Neuronal stem cell (in vitro differentiated cells): ENCODE data around the gene ZNF639.

ENCODE experiments used
- DNase-seq: peaks from one replicate; pipeline ENCODE4 v3.0.0-alpha.2; 2013; ENCODE audit warnings: low spot score
- H2AFZ ChIP-seq: one replicate; pipeline ENCODE4 v1.6.1; 2013; ENCODE audit warnings: mild to moderate bottlenecking, low read length, inconsistent platforms
- H2AK5ac ChIP-seq: 2 replicates; pipeline ENCODE4 v1.6.1; 2013; ENCODE audit warnings: low read depth, mild to moderate bottlenecking, inconsistent platforms, low read length, moderate library complexity, mixed read lengths
- H2BK120ac ChIP-seq: 2 replicates; pipeline ENCODE4 v1.6.1; 2013; ENCODE audit warnings: low read depth, mild to moderate bottlenecking, inconsistent platforms, low read length, moderate library complexity, mixed read lengths
- H2BK12ac ChIP-seq: one replicate; pipeline ENCODE4 v1.6.1; 2013; ENCODE audit warnings: low read length, inconsistent platforms
- H2BK15ac ChIP-seq: 2 replicates; pipeline ENCODE4 v1.6.1; 2013; ENCODE audit warnings: mild to moderate bottlenecking, low read length, inconsistent platforms, mixed read lengths
- H2BK5ac ChIP-seq: one replicate; pipeline ENCODE4 v1.6.1; 2013; ENCODE audit warnings: inconsistent platforms, mild to moderate bottlenecking, low read length, moderate library complexity
- H3K14ac ChIP-seq: one replicate; pipeline ENCODE4 v1.6.1; 2013; ENCODE audit warnings: low read length, inconsistent platforms
- H3K18ac ChIP-seq: 2 replicates; pipeline ENCODE4 v1.6.1; 2013; ENCODE audit warnings: low read length, inconsistent platforms
- H3K23ac ChIP-seq: 2 replicates; pipeline ENCODE4 v1.6.1; 2013; ENCODE audit warnings: low read depth, mild to moderate bottlenecking, mixed read lengths, low read length, inconsistent platforms; ENCODE audit not compliant: poor library complexity
- H3K27ac ChIP-seq: replicated peaks from 3 replicates; pipeline ENCODE4 v1.5.1; 2013; ENCODE audit warnings: low read length, inconsistent platforms
- H3K27me3 ChIP-seq, 3 experiments: 2 replicates each; pipeline ENCODE4 v1.6.1; 2013; ENCODE audit warnings: low read length in 3 of 3, mild to moderate bottlenecking in 2 of 3, inconsistent platforms in 1 of 3, low read depth in 1 of 3, mixed read lengths in 1 of 3, moderate library complexity in 1 of 3; ENCODE audit not compliant: control insufficient read depth in 3 of 3, insufficient read depth in 3 of 3
- H3K36me3 ChIP-seq, 2 donors: replicated peaks in 1 of 2; 2 replicates each; pipeline ENCODE4 v1.6.1; 2013; ENCODE audit warnings: low read length in 2 of 2; ENCODE audit not compliant: control insufficient read depth in 2 of 2, insufficient read depth in 2 of 2
- H3K4ac ChIP-seq: 2 replicates; pipeline ENCODE4 v1.6.1; 2013; ENCODE audit warnings: inconsistent platforms, mild to moderate bottlenecking, low read length, moderate library complexity
- H3K4me1 ChIP-seq, 2 donors: 1 replicate in 1 of 2; 2 replicates in 1 of 2; pipeline ENCODE4 v1.6.1; 2013; ENCODE audit warnings: low read length in 2 of 2, low read depth in 1 of 2; ENCODE audit not compliant: control insufficient read depth in 2 of 2, insufficient read depth in 1 of 2
- H3K4me2 ChIP-seq: one replicate; pipeline ENCODE4 v1.6.1; 2013; ENCODE audit warnings: mild to moderate bottlenecking, low read length, inconsistent platforms; ENCODE audit not compliant: insufficient read depth, poor library complexity, severe bottlenecking
- H3K4me3 ChIP-seq, 2 donors: 2 replicates each; pipeline ENCODE4 v1.5.1; 2013; ENCODE audit warnings: low read length in 2 of 2, mild to moderate bottlenecking in 2 of 2, inconsistent platforms in 1 of 2, moderate library complexity in 1 of 2
- H3K79me1 ChIP-seq: one replicate; pipeline ENCODE4 v1.6.1; 2013; ENCODE audit warnings: low read depth, mild to moderate bottlenecking, inconsistent platforms, low read length, moderate library complexity
- H3K9ac ChIP-seq: one replicate; pipeline ENCODE4 v1.6.1; 2013; ENCODE audit warnings: mild to moderate bottlenecking, low read depth, low read length, inconsistent platforms; ENCODE audit not compliant: poor library complexity
- H3K9me3 ChIP-seq, 2 donors: replicated peaks in 1 of 2; 2 replicates each; pipeline versions ENCODE3 to v1.6.1; 2013; ENCODE audit warnings: low read length in 2 of 2, mild to moderate bottlenecking in 2 of 2, inconsistent platforms in 1 of 2, low read depth in 1 of 2, mixed read lengths in 1 of 2, moderate library complexity in 1 of 2; ENCODE audit not compliant: control insufficient read depth in 2 of 2, insufficient read depth in 1 of 2
- H4K8ac ChIP-seq: one replicate; pipeline ENCODE4 v1.6.1; 2013; ENCODE audit warnings: low read depth, mild to moderate bottlenecking, inconsistent platforms, low read length, moderate library complexity
- H4K91ac ChIP-seq: one replicate; pipeline ENCODE4 v1.6.1; 2013; ENCODE audit warnings: low read length, low read depth, mild to moderate bottlenecking, inconsistent platforms; ENCODE audit not compliant: poor library complexity
- WGBS, 2 donors: extraction: QIAGEN DNeasy Blood & Tissue Kit; methylation state at CpG; one replicate each; pipeline ENCODE4 v1.1.7; 2013; ENCODE audit warnings: missing lambda C conversion rate in 2 of 2, mixed read lengths in 1 of 2; ENCODE audit not compliant: insufficient read length in 2 of 2, insufficient replicate concordance in 1 of 2; ENCODE audit errors: extremely low coverage in 2 of 2; 5-methylcytosine and 5-hydroxymethylcytosine counted together

ZNF639 gene

DNA sequence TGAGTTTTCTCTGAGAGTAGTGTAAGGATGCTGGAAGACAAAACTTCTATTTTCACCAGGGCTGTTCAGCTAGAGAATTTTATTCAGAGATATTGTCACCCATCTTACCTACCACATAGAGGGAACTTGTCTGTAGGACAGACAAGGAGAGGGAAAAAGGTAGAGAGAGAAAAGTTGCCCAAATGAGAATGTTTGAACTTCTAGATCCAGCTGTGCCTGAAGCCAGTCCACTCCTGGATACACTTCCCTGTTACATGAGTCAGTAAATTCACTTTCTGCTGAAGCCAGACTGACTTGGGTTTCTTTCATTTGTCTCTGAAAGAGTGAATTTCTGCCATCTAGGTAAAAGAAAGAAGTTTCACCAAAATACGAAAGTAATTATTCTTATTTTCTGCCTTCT is 44.7 kb upstream of the ZNF639 start:
- H3K14ac ChIP-seq, result no peak overlapping the region
- no peak overlapping the region for H2BK12ac ChIP-seq
- no peaks in the 10 kb centered on the region for H3K36me3 ChIP-seq
- H2AK5ac ChIP-seq, result no peak overlapping the region
- no peaks in the 10 kb centered on the region for H3K4me1 ChIP-seq
- H4K8ac ChIP-seq, result no peak overlapping the region
- H3K4me2 ChIP-seq, result no peak overlapping the region
- no peak overlapping the region for H2BK120ac ChIP-seq
- no peak overlapping the region for H3K4ac ChIP-seq
- no peaks in the 10 kb centered on the region for H3K9me3 ChIP-seq
- H3K27me3 ChIP-seq, result peaks cover 0 to 3% (median 0%) of the 10 kb centered on the region in 3 experiments
- H3K9ac ChIP-seq, result no peak overlapping the region
- no peak overlapping the region for H3K27ac ChIP-seq
- no CpG with 5 or more reads among the region's 1 CpG for WGBS, 2 donors
- no peak overlapping the region for H2BK5ac ChIP-seq
- H2AFZ ChIP-seq, result no peak overlapping the region
- no peak overlapping the region for H2BK15ac ChIP-seq
- H4K91ac ChIP-seq, result no peak overlapping the region
- no peak overlapping the region for H3K18ac ChIP-seq
- H3K79me1 ChIP-seq, result no peaks in the 10 kb centered on the region
- H3K23ac ChIP-seq, result no peak overlapping the region
- no peak for DNase-seq
- H3K4me3 ChIP-seq, result no peak overlapping the region

DNA sequence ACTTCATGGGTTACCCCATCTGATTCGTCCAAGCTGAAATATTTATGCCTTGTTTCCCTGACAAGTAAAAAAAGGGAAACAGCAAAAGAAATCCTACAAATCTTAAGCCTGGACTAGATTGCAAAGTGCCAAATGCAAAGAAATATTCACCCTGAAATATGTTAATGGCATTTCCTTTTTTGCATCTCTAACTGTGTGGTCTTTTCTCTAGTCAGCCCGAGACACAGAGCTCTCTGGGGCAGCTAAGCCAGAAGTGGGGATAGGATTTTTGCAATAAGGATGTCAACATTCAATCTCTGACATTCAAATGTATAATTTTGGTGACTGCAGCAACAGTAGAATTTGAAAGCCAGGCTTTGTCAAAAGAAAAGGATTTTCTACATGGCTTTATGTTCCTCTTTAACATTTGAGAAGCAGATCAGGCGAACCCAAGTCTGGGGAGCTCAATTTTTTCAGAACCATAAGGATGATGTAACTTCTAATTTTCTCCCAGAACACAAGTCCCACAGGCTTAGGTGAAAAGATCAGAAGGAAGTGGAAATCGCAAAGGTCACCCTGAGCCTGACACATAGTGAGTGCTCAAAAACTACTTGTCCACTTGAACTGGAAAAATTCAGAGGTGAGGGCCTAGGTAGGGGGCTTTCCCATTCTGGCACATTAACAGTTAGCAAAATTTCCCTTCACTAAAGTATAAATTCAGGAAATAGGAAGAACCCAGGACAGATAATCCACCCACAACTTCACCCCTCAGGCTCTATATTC is 43.7 kb upstream of the ZNF639 start:
- Histone ChIP-seq H2AK5ac (no peak overlapping the region), H3K4me2 (no peak overlapping the region), H2BK5ac (no peak overlapping the region), H3K9me3 (no peaks in the 10 kb centered on the region), H3K23ac (no peak overlapping the region), H4K91ac (no peak overlapping the region), H2AFZ (no peak overlapping the region), H3K36me3 (no peaks in the 10 kb centered on the region), H2BK120ac (no peak overlapping the region), H3K18ac (no peak overlapping the region), H2BK12ac (no peak overlapping the region), H3K79me1 (no peaks in the 10 kb centered on the region), H3K27me3 (peaks cover 0 to 3% (median 0%) of the 10 kb centered on the region in 3 experiments), H4K8ac (no peak overlapping the region), H3K27ac (no peak overlapping the region), H3K4me3 (no peak overlapping the region), H3K4me1 (no peaks in the 10 kb centered on the region), H3K4ac (no peak overlapping the region), H2BK15ac (no peak overlapping the region), H3K9ac (no peak overlapping the region), H3K14ac (no peak overlapping the region)
- DNase-seq, result no peak
- no CpG with 5 or more reads among the region's 4 CpGs for WGBS, 2 donors

DNA sequence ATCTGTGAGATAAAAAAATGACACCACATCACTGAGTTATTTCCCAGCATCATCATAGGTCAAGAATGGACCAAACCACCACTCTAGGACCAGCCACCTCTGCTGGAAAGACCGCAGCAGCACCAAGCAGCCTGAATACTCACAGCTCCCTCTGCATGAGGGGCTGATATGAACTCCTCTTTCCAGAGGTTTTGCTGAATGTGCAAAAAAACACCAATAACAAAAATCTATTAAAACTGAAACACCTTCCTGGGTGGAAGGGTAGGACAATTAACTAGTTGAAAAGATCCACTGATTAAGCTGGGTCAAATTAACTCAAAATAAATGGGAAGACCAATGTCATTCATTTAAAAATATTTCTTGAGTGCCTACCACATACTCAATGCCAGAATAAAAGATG is 43.0 kb upstream of the ZNF639 start:
- no peak overlapping the region for H3K18ac ChIP-seq
- no peaks in the 10 kb centered on the region for H3K36me3 ChIP-seq
- H3K4me1 ChIP-seq, result no peaks in the 10 kb centered on the region
- H2AK5ac ChIP-seq, result no peak overlapping the region
- peaks cover 0 to 3% (median 0%) of the 10 kb centered on the region in 3 experiments for H3K27me3 ChIP-seq
- H4K91ac ChIP-seq, result no peak overlapping the region
- no peak overlapping the region for H2BK15ac ChIP-seq
- no peak overlapping the region for H4K8ac ChIP-seq
- H3K4me2 ChIP-seq, result no peak overlapping the region
- no peak overlapping the region for H3K27ac ChIP-seq
- no peak overlapping the region for H3K4me3 ChIP-seq
- H2BK5ac ChIP-seq, result no peak overlapping the region
- H2BK120ac ChIP-seq, result no peak overlapping the region
- no peak overlapping the region for H3K14ac ChIP-seq
- no peak for DNase-seq
- WGBS, 2 donors, result no CpG with 5 or more reads among the region's 1 CpG
- no peak overlapping the region for H3K9ac ChIP-seq
- H3K9me3 ChIP-seq, result no peaks in the 10 kb centered on the region
- no peak overlapping the region for H2AFZ ChIP-seq
- no peaks in the 10 kb centered on the region for H3K79me1 ChIP-seq
- H2BK12ac ChIP-seq, result no peak overlapping the region
- H3K23ac ChIP-seq, result no peak overlapping the region
- no peak overlapping the region for H3K4ac ChIP-seq

DNA sequence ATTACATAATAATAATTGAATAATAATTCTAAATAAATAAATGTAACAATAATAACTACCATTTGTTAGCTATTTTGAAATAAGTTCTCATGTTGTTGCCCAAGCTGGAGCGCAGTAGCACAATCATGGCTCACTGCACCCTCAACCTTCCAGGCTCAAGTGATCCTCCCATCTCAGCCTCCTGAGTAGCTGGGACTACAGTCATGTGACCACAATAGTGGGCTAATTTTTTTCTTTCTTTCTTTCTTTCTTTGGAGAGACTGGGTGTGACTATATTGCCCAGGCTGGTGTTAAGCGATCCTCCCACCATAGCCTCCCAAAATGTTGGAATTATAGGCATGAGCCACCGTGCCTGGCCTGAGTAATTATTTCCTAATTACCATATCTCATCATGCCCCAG is 41.0 kb upstream of the ZNF639 start:
- H3K4me1 ChIP-seq, result no peaks in the 10 kb centered on the region
- no peak overlapping the region for H3K14ac ChIP-seq
- DNase-seq, result no peak
- H2BK5ac ChIP-seq, result no peak overlapping the region
- no peak overlapping the region for H3K27ac ChIP-seq
- no peak overlapping the region for H2BK120ac ChIP-seq
- no peaks in the 10 kb centered on the region for H3K9me3 ChIP-seq
- H2BK15ac ChIP-seq, result no peak overlapping the region
- H2AK5ac ChIP-seq, result no peak overlapping the region
- no peak overlapping the region for H3K18ac ChIP-seq
- WGBS, 2 donors, result no CpG with 5 or more reads among the region's 3 CpGs
- H3K27me3 ChIP-seq, result peaks cover 0 to 3% (median 0%) of the 10 kb centered on the region in 3 experiments
- no peak overlapping the region for H3K4me2 ChIP-seq
- H3K4ac ChIP-seq, result no peak overlapping the region
- H2BK12ac ChIP-seq, result no peak overlapping the region
- H2AFZ ChIP-seq, result no peak overlapping the region
- no peak overlapping the region for H3K23ac ChIP-seq
- H3K79me1 ChIP-seq, result no peaks in the 10 kb centered on the region
- H3K9ac ChIP-seq, result no peak overlapping the region
- no peaks in the 10 kb centered on the region for H3K36me3 ChIP-seq
- H3K4me3 ChIP-seq, result no peak overlapping the region
- no peak overlapping the region for H4K8ac ChIP-seq
- no peak overlapping the region for H4K91ac ChIP-seq
